Lower leg skin (tissue), 3 donors: Measurements from ENCODE around the gene LCN2.

Experiments used
- CTCF ChIP-seq, 3 donors: fragments of 450-650 bp; IDR thresholded peaks; one replicate each; pipeline ENCODE4 v1.5.1; 2016; ENCODE audit warnings: antibody characterized with exemption in 3 of 3, mild to moderate bottlenecking in 3 of 3, moderate library complexity in 2 of 3
- POLR2A ChIP-seq, 2 donors: fragments of 450-650 bp; IDR thresholded peaks; one replicate each; pipeline ENCODE4 v1.6.1; 2016 to 2017; ENCODE audit warnings: antibody characterized with exemption in 2 of 2, mild to moderate bottlenecking in 1 of 2, moderate library complexity in 1 of 2

- TF ChIP-seq CTCF (IDR thresholded peaks at IDR 0.05) = no peak
- no peak for TF ChIP-seq POLR2A (IDR thresholded peaks at IDR 0.05)
These were observed 41.6 kb upstream of the LCN2 start for GRCh38 chr9:128107468-128108268.
